ENCODE data around the gene MIA. TPM values are rescaled to one million over a fixed set of nuclear protein-coding genes. Genes with fewer than 3 reads are reported as not detected.
"Not testable (repeated sequence)": the region's sequence is repeated elsewhere in the genome, so short reads cannot be mapped to it uniquely, and the experiment has no call there.

MIA gene
- total RNA-seq: 1 to 10 TPM in 1 of 4 donors, not detected in 3; 1.3 TPM
- under 1 TPM in 2 of 3 donors, not detected in 1; 0.38 to 0.77 TPM for polyA plus RNA-seq
- long read RNA-seq, donor 1: 0 reads
- long read RNA-seq, donor 2: 0 reads

- no peak for DNase-seq
- Histone ChIP-seq H3K36me3 (ENCODE audit: insufficient read depth in 1 of 2, low read depth in 1 of 2) (no peaks in the 10 kb centered on the region), H3K27me3 (ENCODE audit: insufficient read depth in 3 of 3, low read length in 2 of 3) (no peaks in the 10 kb centered on the region), H3K27ac (no peak within 1 kb of the TSS), H3K4me3 (no peak within 1 kb of the TSS), H3K9me3 (no peaks in the 10 kb centered on the region), H3K4me1 (peaks cover 12% of the 10 kb centered on the region)
- WGBS, 3 donors: 84 to 87% (median 86%) methylated on average over 9 of the region's 9 CpGs
- ATAC-seq: no peak
- no peak for TF ChIP-seq CTCF (IDR thresholded peaks at IDR 0.05)
- intact Hi-C loops (cut with DNase I): no loop called here
These were observed at the start of gene MIA for GRCh38 chr19:40774916-40775631. Gene MIA, plus strand, starts transcription at chr19:40775521. Its CDS starts 22 bp downstream, at chr19:40775543.

GRCh38 chr19:40726279-40726678 is 49.0 kb upstream of the MIA start:
- H3K9me3 ChIP-seq: no peaks in the 10 kb centered on the region
- H3K36me3 ChIP-seq (ENCODE audit: insufficient read depth in 1 of 2, low read depth in 1 of 2): peaks cover 11 to 86% of the 10 kb centered on the region in 2 donors
- peaks cover 6% of the 10 kb centered on the region for H3K4me1 ChIP-seq
- H3K27me3 ChIP-seq (ENCODE audit: insufficient read depth in 3 of 3, low read length in 2 of 3): no peaks in the 10 kb centered on the region
- DNase-seq (no peak), ATAC-seq (no peak)
- 91 to 97% (median 96%) methylated on average over 4 of the region's 4 CpGs for WGBS, 3 donors
- H3K27ac ChIP-seq: no peak overlapping the region
- H3K4me3 ChIP-seq: no peak overlapping the region
- TF ChIP-seq CTCF (IDR thresholded peaks at IDR 0.05): no peak
- intact Hi-C loops (cut with DNase I): no loop called here

GRCh38 chr19:40730065-40730464 is 45.3 kb upstream of the MIA start:
- peaks cover 8 to 100% of the 10 kb centered on the region in 2 donors for H3K36me3 ChIP-seq (ENCODE audit: insufficient read depth in 1 of 2, low read depth in 1 of 2)
- H3K9me3 ChIP-seq; H3K4me1 ChIP-seq; H3K4me3 ChIP-seq; H3K27ac ChIP-seq; DNase-seq; H3K27me3 ChIP-seq (ENCODE audit: insufficient read depth in 3 of 3, low read length in 2 of 3); intact Hi-C loops (cut with DNase I); ATAC-seq: not testable (repeated sequence)
- 73 to 90% (median 76%) methylated on average over 5 of the region's 5 CpGs for WGBS, 3 donors

GRCh38 chr19:40732304-40732703 is 43.0 kb upstream of the MIA start:
- H3K27ac ChIP-seq; DNase-seq; ATAC-seq; H3K9me3 ChIP-seq; H3K4me1 ChIP-seq; intact Hi-C loops (cut with DNase I); H3K27me3 ChIP-seq (ENCODE audit: insufficient read depth in 3 of 3, low read length in 2 of 3); H3K4me3 ChIP-seq: not testable (repeated sequence)
- 95 to 97% (median 96%) methylated on average over 16 of the region's 16 CpGs for WGBS, 3 donors
- H3K36me3 ChIP-seq (ENCODE audit: insufficient read depth in 1 of 2, low read depth in 1 of 2): peaks cover 12 to 100% of the 10 kb centered on the region in 2 donors

- H3K27ac ChIP-seq: no peak overlapping the region
- ATAC-seq (no peak), DNase-seq (no peak)
- no peak for TF ChIP-seq CTCF (IDR thresholded peaks at IDR 0.05)
- intact Hi-C loops (cut with DNase I): no loop called here
- H3K27me3 ChIP-seq (ENCODE audit: insufficient read depth in 3 of 3, low read length in 2 of 3): no peaks in the 10 kb centered on the region
- H3K4me3 ChIP-seq: no peak overlapping the region
- peaks cover 8 to 100% of the 10 kb centered on the region in 2 donors for H3K36me3 ChIP-seq (ENCODE audit: insufficient read depth in 1 of 2, low read depth in 1 of 2)
- 91 to 94% (median 91%) methylated on average over 13 of the region's 13 CpGs for whole genome bisulfite sequencing, 3 donors
- no peaks in the 10 kb centered on the region for H3K4me1 ChIP-seq
- H3K9me3 ChIP-seq: no peaks in the 10 kb centered on the region
These were observed 42.2 kb upstream of the MIA start for GRCh38 chr19:40733149-40733548.

All from psoas muscle (tissue), 8 donors.